ENCODE data around the gene IGFBP7. TPM values are rescaled to one million over a fixed set of nuclear protein-coding genes. Genes with fewer than 3 reads are reported as not detected.

IGFBP7 gene
- total RNA-seq, 4 donors from 2014 or later, result 1,415 to 3,184 (median 2,179) TPM

GRCh38 chr4:57144466-57144865, 34.3 kb upstream of the IGFBP7 start:
- Histone ChIP-seq H3K27ac (no peak overlapping the region), H3K36me3 (no peaks in the 10 kb centered on the region), H3K4me3 (no peak overlapping the region), H3K27me3 (no peaks in the 10 kb centered on the region), H3K9me3 (no peaks in the 10 kb centered on the region), H3K4me1 (no peaks in the 10 kb centered on the region)
- DNase-seq (ENCODE audit: low spot score in 2 of 2), result no peak
- WGBS, 2 donors, result 96% methylated on average over 2 of the region's 2 CpGs
- TF ChIP-seq, protein P1, sequence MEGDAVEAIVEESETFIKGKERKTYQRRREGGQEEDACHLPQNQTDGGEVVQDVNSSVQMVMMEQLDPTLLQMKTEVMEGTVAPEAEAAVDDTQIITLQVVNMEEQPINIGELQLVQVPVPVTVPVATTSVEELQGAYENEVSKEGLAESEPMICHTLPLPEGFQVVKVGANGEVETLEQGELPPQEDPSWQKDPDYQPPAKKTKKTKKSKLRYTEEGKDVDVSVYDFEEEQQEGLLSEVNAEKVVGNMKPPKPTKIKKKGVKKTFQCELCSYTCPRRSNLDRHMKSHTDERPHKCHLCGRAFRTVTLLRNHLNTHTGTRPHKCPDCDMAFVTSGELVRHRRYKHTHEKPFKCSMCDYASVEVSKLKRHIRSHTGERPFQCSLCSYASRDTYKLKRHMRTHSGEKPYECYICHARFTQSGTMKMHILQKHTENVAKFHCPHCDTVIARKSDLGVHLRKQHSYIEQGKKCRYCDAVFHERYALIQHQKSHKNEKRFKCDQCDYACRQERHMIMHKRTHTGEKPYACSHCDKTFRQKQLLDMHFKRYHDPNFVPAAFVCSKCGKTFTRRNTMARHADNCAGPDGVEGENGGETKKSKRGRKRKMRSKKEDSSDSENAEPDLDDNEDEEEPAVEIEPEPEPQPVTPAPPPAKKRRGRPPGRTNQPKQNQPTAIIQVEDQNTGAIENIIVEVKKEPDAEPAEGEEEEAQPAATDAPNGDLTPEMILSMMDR (IDR thresholded peaks at IDR 0.05), result no peak
- no peak for TF ChIP-seq EP300 (IDR thresholded peaks at IDR 0.05)
- no peak for TF ChIP-seq POLR2A (IDR thresholded peaks at IDR 0.05)

- Histone ChIP-seq H3K9me3 (no peaks in the 10 kb centered on the region), H3K4me1 (no peaks in the 10 kb centered on the region), H3K27ac (no peak overlapping the region), H3K36me3 (no peaks in the 10 kb centered on the region), H3K27me3 (no peaks in the 10 kb centered on the region), H3K4me3 (no peak overlapping the region)
- DNase-seq (ENCODE audit: low spot score in 2 of 2), result no peak
- no peak for TF ChIP-seq EP300 (IDR thresholded peaks at IDR 0.05)
- no peak for TF ChIP-seq POLR2A (IDR thresholded peaks at IDR 0.05)
- TF ChIP-seq, protein P1 (IDR thresholded peaks at IDR 0.05), result no peak
Observed at GRCh38 chr4:57139783-57140182, 29.6 kb upstream of the IGFBP7 start.

DNA sequence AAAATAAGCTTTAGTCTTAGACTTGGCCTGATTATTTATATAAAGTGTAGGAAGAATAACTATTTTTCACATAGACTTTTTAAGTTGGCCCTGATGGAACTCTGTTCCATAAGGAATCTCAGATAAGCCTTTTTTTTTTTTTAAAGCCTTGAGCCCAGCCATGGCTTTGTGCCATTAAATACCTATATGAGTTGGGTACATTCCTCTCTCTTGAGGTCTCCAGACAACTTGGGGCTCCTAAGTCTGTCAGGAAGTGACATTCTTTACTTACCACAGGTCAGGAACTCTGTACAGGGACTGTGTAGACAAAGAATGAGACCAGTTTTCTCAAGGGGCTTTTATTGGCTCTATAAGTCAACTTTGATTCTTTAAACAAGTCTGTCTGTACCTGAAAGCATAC, 27.1 kb upstream of the IGFBP7 start:
- H3K36me3 ChIP-seq, result no peaks in the 10 kb centered on the region
- H3K9me3 ChIP-seq, result no peaks in the 10 kb centered on the region
- H3K27ac ChIP-seq, result no peak overlapping the region
- no peak for DNase-seq (ENCODE audit: low spot score in 2 of 2)
- H3K4me3 ChIP-seq, result no peak overlapping the region
- H3K4me1 ChIP-seq, result peaks cover 0 to 4% (median under 1%) of the 10 kb centered on the region in 4 donors
- no peaks in the 10 kb centered on the region for H3K27me3 ChIP-seq
- TF ChIP-seq EP300 (IDR thresholded peaks at IDR 0.05) (no peak), POLR2A (IDR thresholded peaks at IDR 0.05) (no peak)
- TF ChIP-seq, protein P1 (IDR thresholded peaks at IDR 0.05), result no peak

GRCh38 chr4:57136281-57136680, 26.1 kb upstream of the IGFBP7 start:
- H3K4me3 ChIP-seq, result no peak overlapping the region
- H3K27ac ChIP-seq, result no peak overlapping the region
- no peaks in the 10 kb centered on the region for H3K27me3 ChIP-seq
- DNase-seq (ENCODE audit: low spot score in 2 of 2), result no peak
- H3K4me1 ChIP-seq, result peaks cover 0 to 6% (median 2%) of the 10 kb centered on the region in 4 donors
- H3K36me3 ChIP-seq, result no peaks in the 10 kb centered on the region
- TF ChIP-seq POLR2A (IDR thresholded peaks at IDR 0.05) (no peak), EP300 (IDR thresholded peaks at IDR 0.05) (no peak)
- TF ChIP-seq, protein P1 (IDR thresholded peaks at IDR 0.05), result no peak
- no peaks in the 10 kb centered on the region for H3K9me3 ChIP-seq

DNA sequence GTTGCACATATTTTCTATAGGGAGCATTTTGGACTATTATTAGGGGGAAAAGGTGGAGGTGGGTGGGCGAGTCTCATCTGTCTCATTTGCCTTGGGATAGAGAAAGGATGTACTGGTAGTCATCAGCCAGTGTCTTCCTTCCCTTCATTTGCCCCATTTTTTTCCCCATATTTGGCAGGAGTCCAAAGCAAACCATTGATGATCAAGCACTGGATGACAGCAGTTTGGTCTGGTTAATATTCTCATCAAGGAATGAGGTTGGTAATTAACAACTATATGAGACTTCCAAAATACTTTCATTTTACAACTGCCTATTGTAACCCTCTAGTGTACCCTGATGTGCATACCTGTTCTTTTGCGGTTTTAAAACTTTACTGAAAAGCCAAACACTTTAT, 22.6 kb upstream of the IGFBP7 start:
- Histone ChIP-seq H3K4me1 (peaks cover 0 to 6% (median 2%) of the 10 kb centered on the region in 4 donors), H3K27ac (no peak overlapping the region), H3K9me3 (peaks cover 0 to under 1% (median 0%) of the 10 kb centered on the region in 4 donors), H3K27me3 (no peaks in the 10 kb centered on the region), H3K4me3 (no peak overlapping the region), H3K36me3 (no peaks in the 10 kb centered on the region)
- WGBS, 2 donors, result 90% methylated on average over 2 of the region's 2 CpGs
- no peak for TF ChIP-seq EP300 (IDR thresholded peaks at IDR 0.05)
- TF ChIP-seq, protein P1 (IDR thresholded peaks at IDR 0.05), result no peak
- no peak for TF ChIP-seq POLR2A (IDR thresholded peaks at IDR 0.05)
- no peak for DNase-seq (ENCODE audit: low spot score in 2 of 2)
